Measurements from ENCODE around the gene PARVB.

DNA sequence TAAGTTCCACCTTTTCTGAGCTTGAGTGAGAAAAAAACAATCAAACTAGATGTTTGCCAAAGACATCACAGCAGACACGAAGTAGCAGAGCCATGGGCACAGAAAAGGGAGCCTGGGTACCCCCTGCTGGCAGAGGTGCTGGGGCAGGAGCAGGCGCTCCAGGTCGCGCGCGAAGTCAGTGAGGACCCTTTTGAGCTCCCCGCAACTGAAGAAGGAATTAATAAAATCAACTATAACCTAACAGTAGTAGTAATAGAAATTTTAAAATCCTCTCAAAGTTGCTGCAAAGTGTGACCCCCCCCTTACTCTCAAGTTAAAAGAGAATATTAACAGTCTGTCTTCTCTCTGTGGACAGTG, 20.0 kb upstream of the PARVB start:
- TF ChIP-seq POLR2A (IDR thresholded peaks at IDR 0.05; ENCODE audit: extremely low read depth, insufficient read length) = no peak
- TF ChIP-seq, protein P1, sequence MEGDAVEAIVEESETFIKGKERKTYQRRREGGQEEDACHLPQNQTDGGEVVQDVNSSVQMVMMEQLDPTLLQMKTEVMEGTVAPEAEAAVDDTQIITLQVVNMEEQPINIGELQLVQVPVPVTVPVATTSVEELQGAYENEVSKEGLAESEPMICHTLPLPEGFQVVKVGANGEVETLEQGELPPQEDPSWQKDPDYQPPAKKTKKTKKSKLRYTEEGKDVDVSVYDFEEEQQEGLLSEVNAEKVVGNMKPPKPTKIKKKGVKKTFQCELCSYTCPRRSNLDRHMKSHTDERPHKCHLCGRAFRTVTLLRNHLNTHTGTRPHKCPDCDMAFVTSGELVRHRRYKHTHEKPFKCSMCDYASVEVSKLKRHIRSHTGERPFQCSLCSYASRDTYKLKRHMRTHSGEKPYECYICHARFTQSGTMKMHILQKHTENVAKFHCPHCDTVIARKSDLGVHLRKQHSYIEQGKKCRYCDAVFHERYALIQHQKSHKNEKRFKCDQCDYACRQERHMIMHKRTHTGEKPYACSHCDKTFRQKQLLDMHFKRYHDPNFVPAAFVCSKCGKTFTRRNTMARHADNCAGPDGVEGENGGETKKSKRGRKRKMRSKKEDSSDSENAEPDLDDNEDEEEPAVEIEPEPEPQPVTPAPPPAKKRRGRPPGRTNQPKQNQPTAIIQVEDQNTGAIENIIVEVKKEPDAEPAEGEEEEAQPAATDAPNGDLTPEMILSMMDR (IDR thresholded peaks at IDR 0.05; ENCODE audit: low read depth, low read length) = no peak
- no peak for TF ChIP-seq MYC (IDR thresholded peaks at IDR 0.05; ENCODE audit: low read depth, low read length)
